A549 (cell line): Measurements from ENCODE around the gene LBHD1.

Source experiments
- CEBPB ChIP-seq, 2 experiments: fragments of >200 bp in 1 of 2; sonication (Bioruptor Twin) in 1 of 2; formaldehyde crosslinking in 1 of 2; IDR thresholded peaks; 2 replicates each; pipeline ENCODE4 v1.6.1; 2012 to 2016
- CHD2 ChIP-seq: fragments of 150-350 bp; IDR thresholded peaks from 2 replicates; pipeline ENCODE4 v1.6.1; 2014; ENCODE audit warnings: low read length; ENCODE audit not compliant: partially characterized antibody
- E2F6 ChIP-seq: IDR thresholded peaks from 2 replicates; pipeline ENCODE4 v1.6.1; 2012; ENCODE audit warnings: low read depth, borderline replicate concordance
- FOSL2 ChIP-seq, 2 experiments: fragments of 450-650 bp in 1 of 2; fragments of >200 bp in 1 of 2; sonication (Bioruptor Twin) in 1 of 2; formaldehyde crosslinking; IDR thresholded peaks; 2 replicates each; pipeline versions ENCODE4 v1.5.0 to v1.6.1; 2016 to 2020; ENCODE audit warnings: mild to moderate bottlenecking in 1 of 2, moderate library complexity in 1 of 2
- MYC ChIP-seq: IDR thresholded peaks from 2 replicates; pipeline ENCODE4 v1.6.1; 2012; ENCODE audit warnings: mild to moderate bottlenecking, inconsistent platforms, low read length, improper control_type of control experiment, borderline replicate concordance
- PBX3 ChIP-seq: IDR thresholded peaks from 2 replicates; pipeline ENCODE4 v1.6.1; 2012
- POLR2A ChIP-seq: IDR thresholded peaks from 2 replicates; pipeline ENCODE4 v1.6.1; 2012; ENCODE audit warnings: mild to moderate bottlenecking, low read length
- RAD21 ChIP-seq, 2 experiments: fragments of >200 bp in 1 of 2; sonication (Bioruptor Twin) in 1 of 2; formaldehyde crosslinking in 1 of 2; IDR thresholded peaks in 1 of 2; conservative IDR thresholded peaks in 1 of 2; 2 replicates in 1 of 2; 3 replicates in 1 of 2; pipeline ENCODE4 v1.6.1; 2012 to 2018; ENCODE audit warnings: inconsistent platforms in 1 of 2
- ZSCAN20 ChIP-seq: fragments of 250-450 bp; sonication (Bioruptor Pico); IDR thresholded peaks from 2 replicates; pipeline ENCODE4 v1.8.0; 2022; ENCODE audit warnings: mild to moderate bottlenecking, moderate library complexity
- TF ChIP-seq, protein P1 (sequence below): fragments of >200 bp; sonication (Bioruptor Twin); formaldehyde crosslinking; IDR thresholded peaks from 3 replicates; pipeline ENCODE4 v1.5.1; 2016

DNA sequence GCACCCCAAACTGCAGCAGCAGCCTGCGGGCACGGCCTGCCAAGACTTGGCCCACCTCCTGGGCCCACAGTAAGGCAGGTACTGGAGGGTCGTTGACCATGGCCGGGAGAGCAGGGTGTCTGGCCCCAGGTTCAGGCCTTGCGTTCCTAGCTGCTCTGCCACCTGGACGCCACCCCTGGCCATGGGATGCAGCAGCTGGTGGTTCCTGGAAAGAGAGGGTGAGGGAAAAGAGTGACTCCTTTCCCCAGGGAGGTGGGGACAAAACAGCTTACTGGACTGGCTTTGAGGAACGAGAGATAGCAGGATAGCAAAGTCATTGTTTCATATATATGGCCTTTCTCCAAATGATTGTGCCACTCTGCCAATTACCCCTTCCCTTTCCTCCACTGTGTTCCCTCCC, 33.3 kb upstream of the LBHD1 start:
- no peak for TF ChIP-seq FOSL2 (IDR thresholded peaks at IDR 0.05)
- TF ChIP-seq FOSL2 (CRISPR knock-in tag; IDR thresholded peaks at IDR 0.05): no peak
- TF ChIP-seq, protein P1, sequence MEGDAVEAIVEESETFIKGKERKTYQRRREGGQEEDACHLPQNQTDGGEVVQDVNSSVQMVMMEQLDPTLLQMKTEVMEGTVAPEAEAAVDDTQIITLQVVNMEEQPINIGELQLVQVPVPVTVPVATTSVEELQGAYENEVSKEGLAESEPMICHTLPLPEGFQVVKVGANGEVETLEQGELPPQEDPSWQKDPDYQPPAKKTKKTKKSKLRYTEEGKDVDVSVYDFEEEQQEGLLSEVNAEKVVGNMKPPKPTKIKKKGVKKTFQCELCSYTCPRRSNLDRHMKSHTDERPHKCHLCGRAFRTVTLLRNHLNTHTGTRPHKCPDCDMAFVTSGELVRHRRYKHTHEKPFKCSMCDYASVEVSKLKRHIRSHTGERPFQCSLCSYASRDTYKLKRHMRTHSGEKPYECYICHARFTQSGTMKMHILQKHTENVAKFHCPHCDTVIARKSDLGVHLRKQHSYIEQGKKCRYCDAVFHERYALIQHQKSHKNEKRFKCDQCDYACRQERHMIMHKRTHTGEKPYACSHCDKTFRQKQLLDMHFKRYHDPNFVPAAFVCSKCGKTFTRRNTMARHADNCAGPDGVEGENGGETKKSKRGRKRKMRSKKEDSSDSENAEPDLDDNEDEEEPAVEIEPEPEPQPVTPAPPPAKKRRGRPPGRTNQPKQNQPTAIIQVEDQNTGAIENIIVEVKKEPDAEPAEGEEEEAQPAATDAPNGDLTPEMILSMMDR: no peak
- no peak for TF ChIP-seq CHD2
- TF ChIP-seq RAD21 (conservative IDR thresholded peaks at IDR 0.05 in 1 of 2, IDR thresholded peaks at IDR 0.05 in 1 of 2): no peak
- no peak for TF ChIP-seq ZSCAN20 (CRISPR knock-in tag)
- TF ChIP-seq PBX3: no peak
- no peak for TF ChIP-seq CEBPB (IDR thresholded peaks at IDR 0.05)
- no peak for TF ChIP-seq MYC
- TF ChIP-seq POLR2A: no peak
- no peak for TF ChIP-seq E2F6
